D721Med (cell line): ENCODE data around the gene LYRM2.

Experiments
- DNase-seq: peaks from one replicate; pipeline ENCODE4 v3.0.0; 2011; ENCODE audit warnings: low spot score; ENCODE audit not compliant: insufficient read length
- FAIRE-seq: peaks from 2 replicates; lab custom pipeline; 2011; peaks lifted over from hg19 to GRCh38; lab: Jason Lieb, UNC
- TF ChIP-seq, protein P1 (sequence below): IDR thresholded peaks from 2 replicates; pipeline ENCODE4 v1.5.1; 2012; ENCODE audit warnings: mild to moderate bottlenecking, control low read depth; ENCODE audit not compliant: insufficient read depth; ENCODE audit errors: missing control alignments

Gene LYRM2

GRCh38 chr6:89542866-89543265, 95.7 kb downstream of the LYRM2 start:
- TF ChIP-seq, protein P1, sequence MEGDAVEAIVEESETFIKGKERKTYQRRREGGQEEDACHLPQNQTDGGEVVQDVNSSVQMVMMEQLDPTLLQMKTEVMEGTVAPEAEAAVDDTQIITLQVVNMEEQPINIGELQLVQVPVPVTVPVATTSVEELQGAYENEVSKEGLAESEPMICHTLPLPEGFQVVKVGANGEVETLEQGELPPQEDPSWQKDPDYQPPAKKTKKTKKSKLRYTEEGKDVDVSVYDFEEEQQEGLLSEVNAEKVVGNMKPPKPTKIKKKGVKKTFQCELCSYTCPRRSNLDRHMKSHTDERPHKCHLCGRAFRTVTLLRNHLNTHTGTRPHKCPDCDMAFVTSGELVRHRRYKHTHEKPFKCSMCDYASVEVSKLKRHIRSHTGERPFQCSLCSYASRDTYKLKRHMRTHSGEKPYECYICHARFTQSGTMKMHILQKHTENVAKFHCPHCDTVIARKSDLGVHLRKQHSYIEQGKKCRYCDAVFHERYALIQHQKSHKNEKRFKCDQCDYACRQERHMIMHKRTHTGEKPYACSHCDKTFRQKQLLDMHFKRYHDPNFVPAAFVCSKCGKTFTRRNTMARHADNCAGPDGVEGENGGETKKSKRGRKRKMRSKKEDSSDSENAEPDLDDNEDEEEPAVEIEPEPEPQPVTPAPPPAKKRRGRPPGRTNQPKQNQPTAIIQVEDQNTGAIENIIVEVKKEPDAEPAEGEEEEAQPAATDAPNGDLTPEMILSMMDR: no peak
- no peak for FAIRE-seq

DNA sequence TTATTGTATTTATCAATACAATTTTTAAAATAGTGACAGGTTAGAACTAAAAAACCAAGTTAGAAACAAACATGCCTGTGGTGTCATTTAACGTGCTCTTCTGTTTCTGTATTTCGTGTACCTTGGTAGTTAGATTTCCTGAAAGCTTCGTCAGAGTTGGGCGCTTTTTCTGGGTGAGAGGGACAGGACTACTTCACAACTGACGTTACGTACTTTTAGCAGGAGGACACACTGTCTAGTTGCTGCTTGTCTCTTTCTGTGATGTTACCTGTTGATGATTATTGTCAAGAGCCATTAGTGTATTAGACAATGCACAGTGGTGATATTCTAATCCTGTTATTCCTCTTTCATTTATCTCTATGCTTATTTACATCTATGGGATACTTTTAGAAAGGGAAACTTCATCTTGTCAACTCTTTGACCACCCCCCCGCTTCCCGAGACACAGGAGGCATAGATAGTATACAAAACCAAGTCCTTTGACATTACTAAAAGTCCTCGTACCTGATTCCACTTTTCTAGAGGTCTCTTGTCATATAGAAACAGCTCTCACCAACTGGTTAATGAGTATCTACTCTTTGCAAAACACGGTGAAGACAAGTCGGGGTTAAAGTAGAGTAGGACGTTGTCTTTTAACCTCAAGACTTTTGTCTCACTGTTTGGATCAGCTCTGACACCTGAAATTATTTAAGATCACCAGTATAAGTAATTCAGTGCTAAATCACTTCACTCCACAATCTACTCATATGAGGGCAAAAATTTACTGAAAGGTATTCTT, 96.3 kb downstream of the LYRM2 start:
- no peak for FAIRE-seq
- TF ChIP-seq, protein P1: no peak
- no peak for DNase-seq

More at GRCh38 chr6:89542866-89543265, 95.7 kb downstream of the LYRM2 start:
- no peak for DNase-seq

- DNase-seq: no peak
- no peak for FAIRE-seq
- TF ChIP-seq, protein P1: no peak
These were observed 98.8 kb downstream of the LYRM2 start for GRCh38 chr6:89539779-89540178.

DNA sequence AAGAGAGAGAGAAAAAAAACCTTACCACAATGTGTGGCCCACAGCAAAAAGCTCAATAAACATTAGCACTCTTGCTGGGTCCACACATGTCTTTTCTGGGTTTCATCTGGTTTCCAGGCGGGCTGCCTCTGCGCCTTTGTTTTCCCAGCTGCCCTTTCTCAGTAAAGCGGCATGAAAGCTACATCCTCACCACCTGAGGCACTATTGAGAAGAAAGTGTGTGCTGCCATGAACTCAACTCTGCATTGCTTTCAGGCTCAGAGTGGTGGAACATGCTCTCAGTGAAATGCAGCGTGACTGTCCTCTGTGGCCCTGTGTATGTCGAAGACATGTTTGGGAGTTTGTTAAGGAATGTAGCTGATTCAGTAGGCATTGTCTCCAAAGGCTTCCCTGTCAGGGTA, 102.3 kb downstream of the LYRM2 start:
- TF ChIP-seq, protein P1: no peak
- DNase-seq: no peak
- FAIRE-seq: no peak

DNA sequence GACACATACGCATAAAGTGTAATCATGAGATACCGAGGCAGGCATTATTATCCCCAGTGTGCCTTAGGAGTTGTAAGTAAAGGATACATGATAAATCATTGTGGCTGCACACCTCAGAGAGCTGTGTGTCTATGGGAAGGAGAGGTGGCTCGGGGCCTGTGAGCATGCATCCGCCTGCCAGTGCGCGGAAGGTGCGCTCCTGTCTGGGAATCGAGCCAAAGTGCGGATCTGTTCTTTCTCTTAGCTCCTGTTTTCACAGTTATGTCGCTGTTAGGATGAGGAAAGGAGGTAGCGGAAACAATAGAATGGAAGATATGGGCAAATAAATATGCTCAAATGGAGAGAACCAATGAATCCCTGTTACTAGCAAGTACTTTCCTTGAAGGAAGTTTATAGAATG, 107.6 kb downstream of the LYRM2 start:
- TF ChIP-seq, protein P1: no peak
- DNase-seq (no peak), FAIRE-seq (no peak)

DNA sequence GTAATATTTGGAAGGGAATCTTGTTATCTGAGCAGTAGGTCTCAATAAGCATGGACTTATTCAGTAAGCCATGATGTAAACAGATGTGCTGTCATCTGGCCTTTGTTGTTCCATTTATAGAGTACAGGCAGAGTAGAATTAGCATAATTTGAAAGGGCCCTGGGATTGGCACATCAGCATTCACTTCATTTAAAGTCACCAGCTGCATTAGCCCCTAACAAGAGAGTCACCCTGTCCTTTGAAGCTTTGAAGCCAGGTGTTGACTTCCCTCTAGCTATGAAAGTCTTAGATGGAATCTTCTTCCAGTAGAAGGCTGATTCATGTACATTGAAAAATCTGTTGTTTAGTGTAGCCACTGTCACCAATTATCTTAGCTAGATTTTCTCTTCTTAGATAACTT, 109.7 kb downstream of the LYRM2 start:
- no peak for FAIRE-seq

More for the DNA sequence above, 109.7 kb downstream of the LYRM2 start:
- no peak for DNase-seq
- TF ChIP-seq, protein P1: no peak
